NCI-H1694 (cell line): ENCODE data around the gene DUS3L.

Experiments used
- DNase-seq: peaks from one replicate; lab custom pipeline; 2025; lab: John Stamatoyannopoulos, UW

Gene DUS3L

DNA sequence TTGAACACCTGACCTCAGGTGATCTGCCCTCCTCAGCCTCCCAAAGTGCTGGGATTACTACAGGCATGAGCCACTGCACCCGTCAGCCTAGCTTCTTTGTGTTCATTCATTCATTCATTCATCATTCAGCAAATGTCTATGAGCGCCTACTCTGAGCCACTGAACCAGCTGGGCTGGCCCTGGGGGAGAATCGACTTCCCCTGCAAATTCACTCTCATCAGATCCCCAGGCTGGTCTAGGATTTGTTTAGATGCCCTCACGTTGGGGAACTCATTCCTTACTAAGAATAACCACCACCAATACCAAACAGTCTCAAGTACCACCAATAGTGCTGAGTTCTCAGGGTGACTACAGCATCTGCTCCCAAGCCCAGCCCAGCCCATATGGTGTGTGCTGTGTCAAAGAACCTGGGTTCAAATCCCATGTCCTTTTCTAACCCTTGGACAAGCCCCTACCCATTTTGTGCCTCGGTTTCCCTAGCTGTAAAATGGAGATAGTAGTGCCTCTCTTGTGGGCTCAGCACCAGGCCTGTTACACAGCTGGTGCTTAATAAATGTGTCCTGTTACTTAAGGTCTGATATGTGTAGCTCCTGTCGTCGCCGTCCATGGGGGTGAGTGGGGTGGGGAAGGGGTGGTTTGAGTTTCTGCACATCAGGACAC is 30.7 kb upstream of the DUS3L start:
- DNase-seq = no peak

DNA sequence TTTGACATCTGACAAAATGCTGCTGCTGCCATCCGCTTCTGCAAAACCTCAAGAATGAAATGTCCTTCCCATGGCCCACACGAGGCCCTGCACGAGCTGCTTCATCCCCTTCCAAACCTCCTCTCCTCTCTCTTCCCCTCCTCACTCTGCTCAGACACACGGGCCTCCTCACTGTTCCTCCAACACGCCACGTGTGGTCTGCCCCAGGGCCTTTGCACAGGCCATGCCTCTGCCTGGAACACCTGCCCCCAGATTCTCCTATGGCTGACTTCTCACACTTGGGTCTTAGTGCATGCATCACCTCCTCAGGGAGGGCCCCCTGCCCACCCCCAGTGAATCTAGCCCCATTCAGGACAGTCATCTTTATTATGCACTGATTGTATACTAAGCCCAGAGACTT is 29.8 kb upstream of the DUS3L start:
- DNase-seq = no peak

DNA sequence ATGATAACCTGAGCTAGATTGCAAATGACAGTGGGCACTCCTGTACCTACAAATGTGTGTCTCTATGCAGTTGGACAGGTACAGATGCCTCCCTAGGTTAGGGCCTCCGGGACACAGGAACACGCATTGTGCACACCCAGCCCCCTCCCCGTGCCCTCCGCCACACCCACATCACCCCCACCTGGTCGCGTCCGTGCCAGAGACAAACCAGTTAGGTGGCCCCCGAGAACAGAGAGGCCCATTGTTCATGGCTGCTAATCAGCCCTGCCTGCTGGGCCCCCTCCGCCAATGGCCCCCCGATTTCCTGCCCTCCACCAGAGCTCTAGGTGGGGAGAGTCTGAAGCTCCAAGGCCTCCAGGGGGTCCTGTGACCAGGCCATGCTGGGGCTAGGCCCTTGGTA is 27.6 kb upstream of the DUS3L start:
- DNase-seq = no peak

DNA sequence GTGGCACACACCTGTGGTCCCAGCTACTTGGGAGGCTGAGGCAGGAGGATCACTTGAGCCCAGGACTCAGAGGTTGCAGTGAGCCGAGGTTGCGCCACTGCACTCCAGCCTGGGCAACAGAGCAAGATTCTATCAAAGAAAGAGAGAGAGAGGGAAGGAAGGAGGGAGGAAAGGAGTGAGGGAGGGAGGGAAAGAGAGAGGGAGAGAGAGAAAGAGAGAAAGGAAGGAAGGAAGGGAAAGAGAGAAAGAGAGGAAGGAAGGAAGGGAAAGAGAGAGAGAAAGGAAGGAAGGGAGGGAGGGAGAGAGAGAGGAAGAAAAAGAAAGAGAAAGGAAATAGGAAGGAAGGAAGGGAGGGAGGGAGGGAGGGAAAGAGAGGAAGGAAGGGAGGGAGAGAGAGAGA is 26.3 kb upstream of the DUS3L start:
- no peak for DNase-seq

DNA sequence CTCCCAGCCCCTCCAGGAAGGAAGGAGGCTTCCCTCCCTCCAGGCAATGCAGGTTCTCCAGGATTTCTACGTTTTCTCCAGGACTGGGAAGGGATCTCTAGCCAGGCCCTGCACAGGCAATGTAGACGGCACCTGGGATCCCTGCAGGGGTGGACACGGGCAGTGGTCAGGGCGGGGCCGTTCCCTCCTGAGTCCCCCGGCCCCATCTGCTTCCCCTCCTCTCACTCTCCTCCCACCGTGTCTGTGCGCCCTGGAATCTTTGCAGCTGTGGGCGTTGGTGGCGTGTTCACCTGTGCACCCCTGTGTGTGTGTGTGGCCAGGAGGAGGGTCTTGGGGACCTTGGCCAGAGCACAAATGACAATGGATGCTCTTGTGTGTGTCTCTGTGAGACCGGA is 23.9 kb upstream of the DUS3L start:
- no peak for DNase-seq

DNA sequence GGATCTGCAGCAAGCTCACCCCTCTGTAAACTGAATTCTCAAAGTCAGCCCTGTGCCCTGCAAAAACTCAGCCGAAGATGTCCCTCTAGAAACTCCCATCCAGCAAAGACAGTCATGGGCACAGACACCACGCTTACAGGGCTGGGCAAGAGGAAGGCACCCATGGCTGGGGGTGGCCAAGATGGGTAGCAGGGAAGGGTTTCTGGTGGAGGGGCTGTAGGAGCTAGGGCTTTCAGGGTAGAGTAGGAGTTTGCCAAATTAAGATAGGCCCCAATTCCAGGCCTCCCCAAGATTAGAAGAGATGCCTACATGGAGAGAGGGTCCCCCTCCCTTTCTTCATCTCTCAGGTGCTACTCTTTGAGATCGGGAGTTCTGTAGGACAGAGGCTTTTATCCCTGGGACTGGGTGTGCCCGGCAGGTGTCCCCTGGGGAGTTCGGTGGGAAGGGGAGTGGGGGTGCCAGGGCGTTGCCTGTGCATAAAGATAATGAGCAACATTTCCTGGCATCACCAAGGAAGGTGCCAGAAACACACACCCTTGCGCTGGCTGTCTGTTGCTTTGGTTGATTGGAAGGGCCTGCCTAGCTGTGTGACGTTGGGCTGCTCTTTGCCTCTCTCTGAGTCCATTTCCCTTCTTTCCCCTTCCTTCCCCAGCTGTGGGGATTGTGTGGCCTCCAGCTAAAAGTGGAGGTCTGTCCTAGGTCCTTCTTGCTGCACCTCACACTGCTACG is 23.3 kb upstream of the DUS3L start:
- no peak for DNase-seq

DNA sequence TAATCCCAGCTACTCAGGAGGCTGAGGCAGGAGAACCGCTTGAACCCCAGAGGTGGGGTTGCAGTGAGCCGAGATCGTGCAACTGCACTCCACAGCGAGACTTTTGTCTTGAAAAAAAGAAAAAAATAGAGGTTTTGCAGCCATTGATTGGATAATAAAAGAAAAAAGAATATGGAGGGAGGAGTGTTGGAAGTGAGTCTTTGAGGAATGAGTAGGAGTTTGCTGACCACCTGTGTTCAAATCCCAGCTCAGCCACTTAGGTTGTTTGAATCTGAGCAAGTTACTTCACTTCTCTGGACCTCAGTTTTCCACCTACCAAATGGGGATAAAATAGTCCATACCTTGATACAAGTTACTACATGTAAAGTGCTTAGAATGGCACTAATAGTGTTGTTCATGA is 20.2 kb upstream of the DUS3L start:
- DNase-seq = no peak

DNA sequence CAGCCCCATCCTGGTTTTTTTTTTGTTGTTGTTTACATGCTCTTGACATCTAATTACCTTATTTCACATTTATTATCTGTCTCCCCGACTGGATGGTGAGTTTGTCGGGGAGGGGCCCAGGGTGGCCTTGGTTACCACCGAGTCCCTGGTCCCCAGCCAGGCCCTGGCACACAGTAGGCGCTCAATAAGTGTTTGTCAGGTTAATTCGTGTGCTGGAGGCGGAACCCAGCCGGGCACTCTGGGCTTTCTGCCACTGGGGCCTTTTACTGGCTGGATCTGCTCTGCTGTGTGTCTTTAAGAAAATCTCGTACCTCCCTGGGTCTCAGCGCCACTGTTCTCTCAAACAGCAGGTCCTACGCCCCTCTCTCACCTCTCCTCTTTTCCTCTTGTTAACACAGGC is 18.5 kb upstream of the DUS3L start:
- DNase-seq = no peak

DNA sequence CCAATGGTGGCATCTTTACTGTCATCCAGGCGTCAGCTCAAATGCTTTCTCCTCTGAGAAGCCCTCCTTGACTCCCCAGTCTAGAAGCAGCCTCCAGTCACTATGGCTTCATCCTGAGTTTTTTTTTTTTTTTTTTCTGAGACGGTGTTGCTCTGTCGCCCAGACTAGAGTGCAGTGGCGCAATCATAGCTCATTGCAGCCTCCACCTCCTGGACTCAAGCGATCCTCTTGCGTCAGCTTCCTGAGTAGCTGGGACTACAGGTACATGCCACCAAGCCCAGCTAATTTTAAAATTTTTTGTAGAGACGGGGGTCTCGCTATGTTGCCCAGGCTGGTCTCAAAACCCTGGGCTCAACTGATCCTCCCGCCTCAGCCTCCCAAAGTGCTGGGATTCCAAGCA is 18.1 kb upstream of the DUS3L start:
- DNase-seq = no peak

DNA sequence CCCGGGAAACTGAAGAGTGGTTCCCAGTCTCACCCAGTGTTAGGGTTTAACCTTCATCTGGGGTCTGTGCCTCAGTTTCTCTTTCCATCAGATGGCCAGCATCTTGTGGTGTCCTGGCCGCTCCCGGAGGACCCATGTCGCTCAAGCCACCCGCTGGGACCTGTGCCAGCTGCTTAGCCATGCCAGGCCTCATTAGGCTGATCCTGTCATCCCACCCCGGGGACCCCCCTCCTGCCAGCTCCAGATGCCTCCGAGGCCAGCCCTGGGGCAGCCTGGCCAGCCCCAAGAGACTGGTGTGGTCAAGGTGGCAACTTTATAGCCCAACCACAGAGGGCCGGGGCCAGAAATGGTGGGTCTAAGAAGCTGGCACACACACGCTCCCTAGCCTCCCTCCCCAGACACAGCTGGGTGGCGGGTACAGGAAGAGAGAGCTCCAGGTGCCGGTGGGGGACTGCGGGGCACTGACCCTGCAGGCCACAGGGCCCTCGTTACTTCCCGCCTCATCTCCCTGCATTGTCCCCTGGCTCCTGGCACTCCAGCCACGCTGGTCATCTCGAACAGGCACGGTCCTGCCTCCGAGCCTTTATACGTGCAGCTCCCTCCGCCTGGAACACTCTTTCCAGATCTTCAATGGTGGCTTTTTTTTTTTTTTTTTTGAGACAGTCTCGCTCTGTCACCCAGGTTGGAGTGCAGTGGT is 17.3 kb upstream of the DUS3L start:
- no peak for DNase-seq

DNA sequence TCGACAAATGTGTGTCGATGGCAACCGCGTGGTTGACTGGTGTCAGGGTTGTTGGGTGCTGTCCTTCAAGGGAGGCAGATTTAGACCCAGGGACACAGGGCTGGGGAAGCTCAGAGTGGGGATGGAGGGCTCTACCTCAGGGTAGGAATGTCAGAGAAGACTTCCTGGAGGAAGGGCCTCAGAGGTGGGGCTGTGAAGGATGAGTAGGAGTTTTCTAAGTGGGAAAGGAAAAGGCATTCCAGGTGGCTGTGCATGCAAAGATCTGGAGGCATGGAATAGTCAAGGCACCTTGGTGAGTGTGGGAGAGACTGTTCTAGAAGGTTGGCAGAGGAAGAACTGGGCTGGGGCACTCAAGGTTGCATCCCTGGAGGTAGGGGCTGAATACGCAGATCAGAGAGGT is 15.9 kb upstream of the DUS3L start:
- no peak for DNase-seq

DNA sequence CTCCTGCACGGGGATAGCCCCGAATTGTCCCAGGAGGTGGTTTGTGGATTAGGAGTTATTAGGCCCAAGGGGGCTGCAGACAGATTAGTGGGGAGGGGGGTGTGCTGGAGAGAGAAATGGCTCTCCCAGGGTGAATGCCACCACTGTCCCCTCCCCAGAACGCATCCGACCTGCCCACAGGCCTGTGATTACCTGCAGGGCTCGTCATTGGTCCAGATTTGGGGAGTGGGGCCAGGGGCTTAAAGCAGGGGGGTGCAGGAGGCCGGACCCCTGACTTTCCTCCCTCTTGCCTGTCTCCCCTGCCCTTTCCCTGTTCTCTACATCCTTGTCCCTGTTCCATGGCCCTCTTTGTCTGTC is 15.1 kb upstream of the DUS3L start:
- DNase-seq = no peak

DNA sequence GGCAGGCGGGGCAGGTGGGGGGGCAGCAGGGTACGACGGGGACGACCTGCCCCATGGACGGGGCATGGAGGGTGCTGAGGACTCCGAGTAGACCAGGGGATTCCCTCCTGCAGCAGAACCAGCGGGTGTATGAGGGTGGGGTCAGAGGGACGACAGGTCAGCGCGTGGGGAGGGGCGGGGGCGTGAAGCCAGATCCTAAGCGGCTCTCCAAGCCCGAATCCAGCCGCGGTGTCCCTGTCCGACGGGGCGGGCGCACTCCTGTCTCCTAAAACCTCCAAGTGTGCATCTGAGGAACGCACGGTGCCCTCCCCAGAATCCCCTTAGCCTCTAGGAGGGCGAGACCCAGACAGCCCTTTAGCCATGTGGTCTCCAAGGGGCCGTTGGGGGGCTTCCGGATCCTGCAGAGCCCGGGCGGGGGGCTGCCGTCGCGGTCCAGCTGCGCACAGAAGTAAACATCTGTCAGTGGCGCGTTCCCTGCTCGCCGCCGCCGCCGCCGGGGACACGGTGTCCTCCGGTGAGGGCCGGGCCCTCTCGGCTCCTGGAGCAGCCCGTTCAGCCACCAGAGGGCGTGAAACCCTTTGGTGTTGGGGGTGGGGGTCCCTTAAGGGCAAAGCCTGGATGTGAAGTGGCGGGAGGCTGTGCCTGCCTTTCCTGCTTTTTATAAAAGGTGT is 14.6 kb upstream of the DUS3L start:
- peak; percentile 51 for DNase-seq

DNA sequence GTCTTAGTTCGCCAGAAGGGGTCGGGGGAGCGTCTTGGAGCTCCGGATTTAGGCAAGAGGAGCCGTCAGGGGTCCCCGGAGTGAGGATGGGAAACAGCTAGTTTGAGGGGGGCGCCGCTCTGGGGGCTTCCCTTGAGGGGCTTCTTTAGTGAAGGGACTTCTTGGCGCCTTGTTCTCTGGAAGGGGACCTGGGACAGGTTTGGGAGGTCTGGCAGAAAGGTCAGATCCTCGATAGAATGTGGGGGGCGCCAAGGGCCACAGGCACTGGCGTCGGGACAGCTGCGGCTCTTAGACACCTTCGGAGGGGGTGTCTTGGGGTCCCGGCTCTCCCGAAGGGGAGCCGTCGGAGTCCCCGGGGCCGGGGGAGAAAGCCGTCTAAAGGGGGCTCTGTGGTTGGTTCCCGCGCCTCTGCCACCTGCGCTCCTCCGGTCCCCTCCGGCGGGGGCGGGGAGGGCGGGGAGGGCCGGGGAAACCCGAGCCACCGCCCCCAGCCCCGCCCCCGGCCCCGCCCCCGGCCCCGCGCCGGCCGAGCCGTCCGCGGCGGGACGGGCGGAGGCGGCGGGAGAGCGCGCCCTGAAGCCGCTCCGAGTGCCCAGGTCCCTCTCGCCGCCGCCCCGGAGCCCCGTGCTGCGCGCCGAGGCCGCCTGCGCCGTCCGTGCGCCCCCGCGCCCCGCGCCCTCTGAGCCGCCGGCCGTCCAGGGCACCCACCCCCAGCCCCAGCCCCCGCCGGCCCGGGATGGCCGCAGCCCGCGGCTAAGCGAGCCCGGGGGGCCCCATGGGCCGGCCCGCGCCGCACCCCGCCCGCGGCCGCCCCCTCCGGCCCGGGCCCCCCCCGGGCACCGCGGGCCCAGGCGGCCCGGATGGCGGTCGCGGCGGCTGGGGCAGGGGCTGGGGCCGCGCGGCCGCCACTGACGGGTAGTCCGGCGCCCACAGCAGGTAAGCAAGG is 13.8 kb upstream of the DUS3L start, which contains the start of gene NRTN:
TSS of gene NRTN (plus strand) at position 552 of the 946 bp plus-strand sequence. CDS start 19,099 bp downstream, outside the sequence.
- peak; percentile 4 for DNase-seq

DNA sequence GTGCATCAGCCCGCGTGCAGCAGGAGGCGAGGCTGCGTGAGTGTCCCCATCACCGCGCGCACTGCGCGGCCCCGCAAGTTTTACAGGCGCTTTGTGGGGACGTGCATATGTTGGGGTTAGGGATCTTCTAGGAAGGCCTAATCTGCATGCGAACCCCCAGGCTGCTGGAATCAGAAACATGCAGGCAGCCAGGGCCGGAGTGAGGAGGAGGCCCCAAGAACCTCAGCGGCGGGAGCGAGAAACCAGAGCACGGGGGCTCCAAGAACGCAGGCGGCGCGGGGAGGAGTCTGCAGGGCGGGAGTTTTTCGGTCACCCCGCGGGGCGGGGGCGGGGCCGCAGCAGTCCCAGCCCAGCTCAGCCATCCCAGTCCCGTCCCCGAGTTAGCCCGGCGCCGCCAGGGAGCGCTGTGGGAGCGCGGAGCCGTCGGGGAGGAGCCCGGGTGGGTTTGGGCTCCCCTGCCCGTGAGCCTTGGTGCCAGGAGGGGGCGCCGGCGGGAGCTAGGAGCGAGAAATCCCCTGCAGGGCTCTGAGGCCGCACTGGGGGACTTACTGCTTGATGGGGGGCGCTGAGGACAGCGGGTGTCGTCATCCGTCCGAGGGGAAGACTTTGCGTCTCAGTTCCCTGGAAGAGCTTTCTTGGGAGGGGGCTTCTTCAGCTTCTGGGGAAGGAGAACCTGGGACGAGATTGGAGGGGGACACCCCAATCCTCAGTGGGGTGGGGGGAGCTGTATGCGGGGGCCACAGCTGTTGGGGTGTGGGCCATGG is 13.0 kb upstream of the DUS3L start:
- peak; percentile 84 for DNase-seq

DNA sequence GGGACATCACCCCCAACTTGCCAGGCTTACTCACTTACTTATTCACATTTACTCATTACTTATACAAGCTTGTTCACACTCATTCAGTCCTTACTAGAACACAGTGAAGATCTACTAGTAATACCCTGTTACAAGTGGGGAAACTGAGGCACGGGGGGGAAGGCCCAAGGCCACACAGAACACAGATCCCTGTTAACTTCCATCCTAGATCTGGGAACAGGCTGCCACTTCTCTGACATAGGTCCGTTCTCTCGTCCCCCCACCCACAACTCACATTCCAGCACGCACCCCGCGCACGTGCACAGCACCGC is 12.4 kb upstream of the DUS3L start:
- no peak for DNase-seq

DNA sequence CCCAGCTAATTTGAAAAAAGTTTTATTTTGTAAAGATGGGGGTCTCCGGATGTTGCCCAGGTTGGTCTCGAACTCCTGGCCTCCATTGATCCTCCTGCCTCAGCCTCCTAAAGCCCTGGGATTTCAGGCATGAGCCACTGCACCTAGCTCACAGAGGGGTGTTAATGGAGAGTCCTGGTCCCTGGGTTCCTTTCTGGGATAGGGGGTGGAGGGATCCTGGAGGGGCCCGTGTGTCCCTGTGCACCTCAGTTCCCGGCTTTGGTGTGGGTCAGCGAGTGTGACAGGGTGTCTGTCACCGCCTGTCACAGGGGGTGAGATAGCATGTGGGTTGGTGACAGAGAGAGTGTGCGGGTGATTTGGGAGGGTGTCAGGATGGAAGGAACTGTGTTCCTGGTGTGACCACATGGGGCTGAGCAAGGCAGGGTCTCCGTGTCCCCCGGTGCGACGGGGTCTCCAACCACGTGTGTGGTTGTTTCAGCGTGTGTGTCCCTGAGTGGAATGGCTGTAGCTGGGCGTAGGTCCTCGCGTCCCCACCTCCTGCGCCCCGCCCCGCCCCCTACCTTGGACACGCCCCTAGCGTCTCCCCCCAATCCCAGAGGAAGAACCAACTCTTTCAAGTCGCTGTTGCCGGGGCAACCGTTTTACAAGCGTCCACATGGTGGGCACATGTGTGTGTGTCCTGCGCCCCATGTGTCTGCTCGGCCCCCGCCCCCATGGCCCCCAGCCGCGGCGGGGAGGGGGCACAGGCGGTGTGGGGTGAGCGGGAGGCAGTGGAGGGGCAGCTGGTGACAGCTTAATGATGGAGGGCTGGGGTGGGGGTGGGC is 11.0 kb upstream of the DUS3L start:
- no peak for DNase-seq

DNA sequence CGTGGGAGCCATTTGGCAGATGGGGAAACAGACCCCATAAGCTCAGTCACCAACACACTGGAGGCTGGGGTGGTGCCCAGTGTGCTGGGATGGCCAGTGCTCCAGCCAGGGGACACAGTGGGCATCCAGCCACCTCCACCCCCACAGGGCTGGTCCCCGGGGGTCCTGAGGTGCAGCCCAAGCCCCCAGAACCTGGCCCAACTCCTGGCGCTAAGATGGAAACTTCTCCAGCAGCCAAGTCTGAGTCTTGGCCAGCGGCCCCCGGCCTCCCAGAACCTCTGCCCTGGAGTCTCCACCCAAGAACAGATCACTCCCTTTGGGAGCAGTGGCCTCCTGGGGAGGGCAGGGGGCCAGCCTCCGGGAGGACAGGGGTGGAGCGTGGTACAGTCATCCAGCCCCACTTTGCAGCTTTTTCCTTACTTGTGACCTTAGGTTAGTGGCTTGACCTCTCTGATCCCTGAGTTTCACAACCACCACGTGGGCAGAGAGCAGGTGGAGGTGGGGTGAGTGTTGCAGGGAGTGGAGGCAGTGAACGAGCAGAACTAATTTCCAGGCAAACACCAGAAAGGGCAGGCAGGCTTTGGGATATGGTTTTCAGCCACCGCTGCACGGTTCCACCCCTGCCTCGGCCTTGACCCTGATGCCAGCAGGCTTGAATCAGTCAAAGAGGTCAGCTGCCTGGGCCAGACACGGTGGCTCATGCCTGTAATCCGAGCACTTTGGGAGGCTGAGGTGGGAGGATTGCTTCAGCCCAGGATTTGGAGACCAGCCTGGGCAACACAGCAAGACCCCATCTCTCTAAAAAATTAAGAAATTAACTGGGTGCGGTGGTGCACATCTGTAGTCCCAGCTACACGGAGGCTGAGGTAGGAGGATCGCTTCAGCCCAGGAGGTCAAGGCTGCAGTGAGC is 9.7 kb upstream of the DUS3L start:
- no peak for DNase-seq
